Measurements from ENCODE around the gene AFF2.

Gene AFF2

GRCh38 chrX:148588649-148589310 lies 88.4 kb downstream of the AFF2 start:
- DNase-seq (ENCODE audit: low read depth): no peak

- no peak for DNase-seq (ENCODE audit: low read depth)
Observed at GRCh38 chrX:148592595-148592994, 92.2 kb downstream of the AFF2 start.

- no peak for DNase-seq (ENCODE audit: low read depth)
Observed at GRCh38 chrX:148593146-148593545, 92.7 kb downstream of the AFF2 start.

GRCh38 chrX:148593987-148594386 lies 93.6 kb downstream of the AFF2 start:
- DNase-seq (ENCODE audit: low read depth): no peak

GRCh38 chrX:148599404-148599803 lies 99.0 kb downstream of the AFF2 start:
- no peak for DNase-seq (ENCODE audit: low read depth)

GRCh38 chrX:148600131-148600530 lies 99.7 kb downstream of the AFF2 start:
- DNase-seq (ENCODE audit: low read depth): no peak

GRCh38 chrX:148600581-148600980 lies 100.2 kb downstream of the AFF2 start:
- no peak for DNase-seq (ENCODE audit: low read depth)

GRCh38 chrX:148601034-148601433 lies 100.6 kb downstream of the AFF2 start:
- no peak for DNase-seq (ENCODE audit: low read depth)

- DNase-seq (ENCODE audit: low read depth): no peak
Observed at GRCh38 chrX:148609515-148610327, 109.3 kb downstream of the AFF2 start.

DNA sequence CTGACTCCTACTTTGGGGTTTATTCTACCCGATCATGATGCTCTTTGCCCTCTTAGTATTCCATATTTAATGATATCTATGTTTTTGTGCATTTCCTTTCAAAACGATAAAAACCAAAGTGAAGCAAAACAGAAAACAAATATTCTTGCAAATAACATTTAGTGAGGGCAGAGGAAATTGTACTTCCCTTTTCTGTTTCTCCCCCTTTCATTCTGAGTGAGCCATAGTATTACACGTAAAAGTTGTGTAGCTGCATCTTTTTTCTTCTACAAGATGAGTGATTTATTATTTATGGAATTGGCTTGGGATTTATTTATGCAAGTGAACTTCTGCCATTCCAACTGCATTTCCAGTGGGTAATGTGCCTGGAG lies 109.9 kb downstream of the AFF2 start:
- DNase-seq (ENCODE audit: low read depth): no peak

- no peak for DNase-seq (ENCODE audit: low read depth)
Observed at GRCh38 chrX:148611993-148612392, 111.6 kb downstream of the AFF2 start.

DNA sequence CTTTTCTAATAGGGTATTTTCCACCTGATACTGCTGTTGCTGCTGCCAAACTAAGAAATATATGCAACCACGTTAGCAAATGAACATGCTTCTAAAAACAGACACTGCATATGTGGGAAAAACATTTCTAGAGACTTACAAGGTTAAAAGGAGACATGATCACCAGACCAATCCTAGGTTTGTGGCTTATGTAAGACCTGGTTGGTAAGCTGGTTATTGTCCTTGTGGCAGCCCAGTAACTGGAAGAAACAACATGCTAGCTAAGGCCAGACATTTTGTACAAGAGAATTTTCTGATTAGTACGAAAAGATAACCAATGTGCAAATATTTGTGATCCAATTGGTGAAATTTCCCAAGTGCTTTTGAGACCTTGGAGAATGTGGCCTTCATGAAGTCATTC lies 112.0 kb downstream of the AFF2 start:
- no peak for DNase-seq (ENCODE audit: low read depth)

- DNase-seq (ENCODE audit: low read depth): no peak
Observed at GRCh38 chrX:148613636-148614035, 113.2 kb downstream of the AFF2 start.

DNA sequence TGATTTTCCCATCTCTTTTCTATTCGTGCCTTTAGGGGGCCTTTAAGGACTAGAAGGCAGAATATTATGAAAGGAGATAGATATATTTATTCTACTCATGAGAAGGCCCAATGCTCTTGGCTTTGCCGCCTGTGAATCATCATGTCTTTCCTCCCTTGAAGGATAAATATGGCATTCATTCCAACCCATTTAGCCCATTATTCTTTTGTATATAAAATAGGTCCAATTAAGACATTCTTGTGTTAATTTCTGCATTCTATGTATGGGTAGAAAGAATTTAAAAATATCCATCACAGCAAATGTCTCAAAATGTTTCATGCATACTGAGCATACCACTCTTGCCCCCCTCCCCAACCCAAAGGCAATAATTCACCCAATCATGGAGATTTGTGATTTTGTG lies 115.1 kb downstream of the AFF2 start:
- DNase-seq (ENCODE audit: low read depth): no peak

- no peak for DNase-seq (ENCODE audit: low read depth)
Observed at GRCh38 chrX:148618470-148619445, 118.3 kb downstream of the AFF2 start.

GRCh38 chrX:148620023-148620422 lies 119.6 kb downstream of the AFF2 start:
- DNase-seq (ENCODE audit: low read depth): no peak

- DNase-seq (ENCODE audit: low read depth): no peak
Observed at GRCh38 chrX:148624951-148625474, 124.6 kb downstream of the AFF2 start.

- DNase-seq (ENCODE audit: low read depth): no peak
Observed at GRCh38 chrX:148628621-148629020, 128.2 kb downstream of the AFF2 start.

GRCh38 chrX:148629434-148629833 lies 129.0 kb downstream of the AFF2 start:
- DNase-seq (ENCODE audit: low read depth): no peak

DNA sequence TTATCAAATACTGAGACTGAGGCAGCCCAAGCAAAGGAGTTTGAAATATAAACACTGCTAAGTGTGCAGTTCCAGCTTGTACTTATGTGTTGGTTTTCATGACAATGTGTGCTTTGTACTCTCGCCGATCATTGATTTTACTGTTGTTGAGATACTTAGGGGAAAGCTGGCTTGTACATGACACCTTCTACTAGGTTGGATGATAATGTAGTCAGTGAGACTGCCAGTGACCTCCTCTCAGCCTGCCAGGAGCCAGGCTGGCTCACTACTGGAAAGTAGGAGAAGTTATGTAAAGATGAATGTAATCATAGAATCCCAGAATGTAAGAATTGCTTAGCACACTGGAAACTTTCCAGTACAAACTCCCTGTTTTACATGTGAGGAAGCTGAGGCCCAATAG lies 132.0 kb downstream of the AFF2 start:
- no peak for DNase-seq (ENCODE audit: low read depth)

DNA sequence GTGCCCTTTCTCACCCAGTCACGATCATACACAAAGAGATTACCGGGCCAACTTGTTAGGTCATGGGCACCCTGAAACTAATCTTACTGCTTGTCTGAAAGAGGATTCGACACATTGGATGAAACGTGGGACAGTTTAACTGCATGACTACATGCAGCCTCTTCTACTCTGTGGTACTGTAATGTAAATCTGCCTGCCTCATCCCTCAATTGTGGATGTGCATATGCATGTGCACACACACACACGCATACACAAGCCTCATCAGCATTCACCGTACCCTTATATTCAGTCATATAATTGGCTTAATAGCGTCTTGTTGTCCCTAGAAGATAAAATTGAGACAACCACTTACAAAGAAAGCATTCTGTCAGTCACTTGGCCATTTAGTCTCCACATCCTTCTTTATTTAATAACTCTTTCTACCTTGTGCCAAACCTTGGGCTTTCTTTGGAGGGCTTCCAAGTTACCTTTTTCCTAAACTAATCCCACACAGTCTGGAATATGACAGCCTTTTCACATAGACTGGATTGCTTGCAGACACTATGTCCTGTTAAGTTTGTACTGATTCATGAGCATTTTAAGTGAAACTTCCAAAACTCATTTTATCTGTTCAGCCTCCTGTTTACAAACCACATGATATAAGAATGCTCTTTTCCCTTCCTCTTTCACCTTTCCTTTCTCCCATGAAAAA lies 132.9 kb downstream of the AFF2 start:
- DNase-seq (ENCODE audit: low read depth): no peak

DNA sequence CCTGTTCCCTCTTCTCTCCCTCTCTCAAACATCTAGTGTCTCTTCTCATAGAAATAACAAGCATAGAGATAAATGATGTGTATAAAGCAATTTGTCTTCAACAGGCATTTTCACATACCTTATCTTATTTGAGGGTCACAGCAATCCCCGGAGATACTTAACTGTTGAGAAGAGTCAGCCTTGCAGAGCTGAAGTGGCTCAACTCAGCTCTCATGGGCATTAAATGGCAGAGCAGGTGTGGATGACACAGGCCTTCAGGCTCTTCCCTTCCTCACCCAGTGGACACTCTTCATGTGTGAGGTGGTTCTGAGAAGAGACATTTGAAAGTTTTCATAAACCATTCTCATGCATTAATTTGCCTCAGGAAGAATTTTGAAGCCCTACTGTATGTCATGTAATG lies 134.2 kb downstream of the AFF2 start:
- DNase-seq (ENCODE audit: low read depth): no peak

All from stimulated activated CD4-positive, alpha-beta T cell treated with anti-CD3 and anti-CD28 coated beads, Interleukin-2, amount 100 ng/mL, for 4 hours (primary cell).